IMR-90 (cell line): Measurements from ENCODE around the gene RELN. TPM values are rescaled to one million over a fixed set of nuclear protein-coding genes. Genes with fewer than 3 reads are reported as not detected.
A peak's percentile ranks its signal among the peaks of the same experiment; 100 is the strongest.

Experiments used
- ATAC-seq: fragments of 200-7000 bp; cut with Tn5 transposase; 2 replicates; pipeline ENCODE4 v1.9.1; 2020; ENCODE audit warnings: low read depth, mild to moderate bottlenecking, moderate library complexity
- BruUV-seq: library from RNA; stranded (reverse); fragments of 400-500 nt; replicated peaks from 2 replicates; lab custom pipeline; 2021; lab: Mats Ljungman, UMichigan
- CTCF ChIA-PET: fragments of 300-600 bp; formaldehyde crosslinking; extraction: SDS; loops from one replicate; lab custom pipeline; 2021; ENCODE audit warnings: antibody characterized with exemption; lab: Yijun Ruan, JAX
- POLR2A ChIA-PET: fragments of 300-600 bp; sonication (Branson Sonifier 250); formaldehyde crosslinking; loops from one replicate; lab custom pipeline; 2022; ENCODE audit warnings: antibody characterized with exemption; ENCODE audit not compliant: unreplicated experiment; lab: Charles Lee
- DNase-seq: peaks from one replicate; pipeline ENCODE4 v3.0.0; 2013
- H2AFZ ChIP-seq: replicated peaks from 2 replicates; pipeline ENCODE3; 2013; ENCODE audit warnings: low read length, mild to moderate bottlenecking; ENCODE audit not compliant: poor library complexity
- H2AK5ac ChIP-seq: 2 replicates; pipeline ENCODE4 v1.6.1; 2013; ENCODE audit warnings: low read depth, low read length, inconsistent platforms
- H2AK9ac ChIP-seq: replicated peaks from 2 replicates; pipeline ENCODE3; 2013; ENCODE audit warnings: mild to moderate bottlenecking, low read depth, low read length, moderate library complexity; ENCODE audit not compliant: poor library complexity
- H2BK120ac ChIP-seq: 2 replicates; pipeline ENCODE4 v1.6.1; 2013; ENCODE audit warnings: low read depth, low read length, inconsistent platforms
- H2BK15ac ChIP-seq: 3 replicates; pipeline ENCODE4 v1.6.1; 2013; ENCODE audit warnings: low read depth, low read length, inconsistent platforms
- H2BK20ac ChIP-seq: 2 replicates; pipeline ENCODE4 v1.6.1; 2013; ENCODE audit warnings: low read depth, mild to moderate bottlenecking, inconsistent platforms, low read length, moderate library complexity
- H2BK5ac ChIP-seq: 2 replicates; pipeline ENCODE4 v1.6.1; 2013; ENCODE audit warnings: mild to moderate bottlenecking, low read depth, low read length, inconsistent platforms; ENCODE audit not compliant: poor library complexity, severe bottlenecking
- H3K14ac ChIP-seq: replicated peaks from 2 replicates; pipeline ENCODE4 v1.6.1; 2013; ENCODE audit warnings: low read depth, low read length, inconsistent platforms
- H3K18ac ChIP-seq: 2 replicates; pipeline ENCODE4 v1.6.1; 2013; ENCODE audit warnings: low read depth, low read length, control low read depth
- H3K23ac ChIP-seq: 2 replicates; pipeline ENCODE4 v1.6.1; 2013; ENCODE audit warnings: low read depth, low read length, inconsistent platforms
- H3K27ac ChIP-seq: 2 replicates; pipeline ENCODE4 v1.5.1; 2013; ENCODE audit warnings: mild to moderate bottlenecking, control low read depth, low read length; ENCODE audit not compliant: insufficient read depth
- H3K27me3 ChIP-seq: 2 replicates; pipeline ENCODE4 v1.6.1; 2013; ENCODE audit warnings: low read length; ENCODE audit not compliant: control insufficient read depth, insufficient read depth
- H3K36me3 ChIP-seq: 2 replicates; pipeline ENCODE4 v1.6.1; 2013; ENCODE audit warnings: low read length, mixed read lengths; ENCODE audit not compliant: control insufficient read depth, insufficient read depth
- H3K4ac ChIP-seq: 2 replicates; pipeline ENCODE4 v1.6.1; 2013; ENCODE audit warnings: low read depth, low read length, inconsistent platforms
- H3K4me1 ChIP-seq: 2 replicates; pipeline ENCODE4 v1.6.1; 2013; ENCODE audit warnings: low read length, mixed read lengths; ENCODE audit not compliant: control insufficient read depth, insufficient read depth
- H3K4me2 ChIP-seq: 2 replicates; pipeline ENCODE4 v1.6.1; 2013; ENCODE audit warnings: low read depth, mild to moderate bottlenecking, control low read depth, low read length, moderate library complexity
- H3K4me3 ChIP-seq: 2 replicates; pipeline ENCODE4 v1.5.1; 2013; ENCODE audit warnings: low read depth, mild to moderate bottlenecking, control low read depth, low read length, moderate library complexity; ENCODE audit not compliant: insufficient read depth
- H3K56ac ChIP-seq: 2 replicates; pipeline ENCODE4 v1.6.1; 2013; ENCODE audit warnings: low read length, inconsistent platforms; ENCODE audit not compliant: insufficient read depth; ENCODE audit errors: extremely low read depth
- H3K79me1 ChIP-seq, 2 experiments: 2 replicates each; pipeline ENCODE4 v1.6.1; 2013; ENCODE audit warnings: low read length in 2 of 2, inconsistent platforms in 1 of 2, low read depth in 1 of 2
- H3K9ac ChIP-seq: 2 replicates; pipeline ENCODE4 v1.6.1; 2013; ENCODE audit warnings: low read depth, low read length, control low read depth
- H3K9me1 ChIP-seq: 2 replicates; pipeline ENCODE4 v1.6.1; 2013; ENCODE audit warnings: low read length, inconsistent platforms; ENCODE audit not compliant: insufficient read depth
- H3K9me3 ChIP-seq: 2 replicates; pipeline ENCODE4 v1.6.1; 2013; ENCODE audit warnings: low read length; ENCODE audit not compliant: control insufficient read depth, insufficient read depth
- H4K20me1 ChIP-seq: 2 replicates; pipeline ENCODE4 v1.6.1; 2013; ENCODE audit warnings: low read length, inconsistent platforms; ENCODE audit not compliant: insufficient read depth
- H4K5ac ChIP-seq: 2 replicates; pipeline ENCODE4 v1.6.1; 2013; ENCODE audit warnings: mild to moderate bottlenecking, low read depth, low read length, control low read depth
- H4K8ac ChIP-seq, 2 experiments: 2 replicates each; pipeline ENCODE4 v1.6.1; 2013; ENCODE audit warnings: low read depth in 2 of 2, low read length in 2 of 2, control low read depth in 1 of 2, inconsistent platforms in 1 of 2
- H4K91ac ChIP-seq: 2 replicates; pipeline ENCODE4 v1.6.1; 2013; ENCODE audit warnings: low read depth, low read length, inconsistent platforms; ENCODE audit not compliant: insufficient read depth
- BHLHE40 ChIP-seq: fragments of 150-350 bp; IDR thresholded peaks from 2 replicates; pipeline ENCODE4 v1.6.1; 2016; ENCODE audit warnings: mild to moderate bottlenecking, low read depth, low read length
- CEBPB ChIP-seq: IDR thresholded peaks from 2 replicates; pipeline ENCODE4 v1.6.1; 2012; ENCODE audit warnings: low read depth, low read length, improper control_type of control experiment
- CHD1 ChIP-seq: IDR thresholded peaks from 2 replicates; pipeline ENCODE4 v1.6.1; 2012; ENCODE audit warnings: low read depth, low read length, improper control_type of control experiment
- CTCF ChIP-seq: conservative IDR thresholded peaks from 2 replicates; pipeline ENCODE4 v1.5.1; 2012; ENCODE audit warnings: mild to moderate bottlenecking, low read depth, low read length, improper control_type of control experiment
- ELK1 ChIP-seq: fragments of 150-350 bp; IDR thresholded peaks from 2 replicates; pipeline ENCODE4 v1.6.1; 2016; ENCODE audit warnings: low read depth, mild to moderate bottlenecking, low read length, moderate library complexity, borderline replicate concordance
- FOS ChIP-seq: fragments of 150-350 bp; IDR thresholded peaks from 2 replicates; pipeline ENCODE4 v1.6.1; 2016; ENCODE audit warnings: low read depth, low read length
- MAFK ChIP-seq: IDR thresholded peaks from 2 replicates; pipeline ENCODE4 v1.6.1; 2012; ENCODE audit warnings: low read depth, low read length, improper control_type of control experiment
- MAZ ChIP-seq: IDR thresholded peaks from 2 replicates; pipeline ENCODE4 v1.6.1; 2012; ENCODE audit warnings: low read depth, mild to moderate bottlenecking, low read length, improper control_type of control experiment, moderate library complexity, borderline replicate concordance
- MXI1 ChIP-seq: IDR thresholded peaks from 2 replicates; pipeline ENCODE4 v1.6.1; 2012; ENCODE audit warnings: low read depth, mild to moderate bottlenecking, low read length, moderate library complexity, borderline replicate concordance
- NFE2L2 ChIP-seq: fragments of 150-350 bp; IDR thresholded peaks from 2 replicates; pipeline ENCODE4 v1.6.1; 2016; ENCODE audit warnings: low read depth, mild to moderate bottlenecking, low read length
- POLR2A ChIP-seq: IDR thresholded peaks from 2 replicates; pipeline ENCODE4 v1.6.1; 2012; ENCODE audit warnings: mild to moderate bottlenecking, low read depth, low read length
- RAD21 ChIP-seq: IDR thresholded peaks from 2 replicates; pipeline ENCODE4 v1.6.1; 2012; ENCODE audit warnings: low read length, improper control_type of control experiment
- RCOR1 ChIP-seq: IDR thresholded peaks from 2 replicates; pipeline ENCODE4 v1.6.1; 2012; ENCODE audit warnings: mild to moderate bottlenecking, low read length, improper control_type of control experiment; ENCODE audit not compliant: insufficient replicate concordance
- RFX5 ChIP-seq: IDR thresholded peaks from 2 replicates; pipeline ENCODE4 v1.8.0; 2012; ENCODE audit warnings: low read depth, mild to moderate bottlenecking, low read length, moderate library complexity
- SMC3 ChIP-seq: fragments of 150-350 bp; IDR thresholded peaks from 2 replicates; pipeline ENCODE4 v1.6.1; 2016; ENCODE audit warnings: low read depth, mild to moderate bottlenecking, antibody characterized with exemption, low read length, moderate library complexity
- WGBS, 2 experiments: methylation state at CpG; one replicate each; pipeline versions ENCODE4 v1.1.5 to v1.1.7; 2013; ENCODE audit warnings: missing lambda C conversion rate in 2 of 2; ENCODE audit not compliant: insufficient read length in 1 of 2; ENCODE audit errors: extremely low coverage in 2 of 2; 5-methylcytosine and 5-hydroxymethylcytosine counted together
- dilution Hi-C: fragments of 300-500 bp; cut with HindIII; formaldehyde crosslinking; loops from one replicate; pipeline ENCODE4 v1.14.3; 2018; ENCODE audit warnings: low sequenced_read_pairs; ENCODE audit not compliant: unreplicated experiment
- in situ Hi-C: fragments of 300-500 bp; cut with MboI; formaldehyde crosslinking; loops from 3 replicates; pipeline ENCODE4 v1.14.3; 2019; ENCODE audit warnings: low sequenced_read_pairs, inconsistent platforms, mixed read lengths
- intact Hi-C: fragments of 100-400 bp; cut with micrococcal nuclease; formaldehyde crosslinking; loops from 2 replicates; pipeline ENCODE4 v1.10.0; 2022
- polyA plus RNA-seq, 3 experiments: library from polyadenylated mRNA; depleted of rRNA; stranded (reverse); fragments of >200 nt; gene quantifications; 2 replicates each; pipeline ENCODE4 v1.2.3, GENCODE V29; 2012; ENCODE audit warnings: low replicate concordance in 1 of 3
- total RNA-seq: library from RNA; depleted of rRNA; stranded (reverse); fragments of >200 nt; gene quantifications from 2 replicates; pipeline ENCODE4 v1.2.3, GENCODE V29; 2012
- TF ChIP-seq, protein P1 (sequence below): fragments of 150-350 bp; IDR thresholded peaks from 2 replicates; pipeline ENCODE4 v1.6.1; 2017; ENCODE audit warnings: mild to moderate bottlenecking, antibody characterized with exemption, low read length, low read depth

Gene RELN
- total and polyA plus RNA-seq, 2 of the 4 experiments (the other 2 are of a cell fraction): 14.7 to 23.7 TPM

DNA sequence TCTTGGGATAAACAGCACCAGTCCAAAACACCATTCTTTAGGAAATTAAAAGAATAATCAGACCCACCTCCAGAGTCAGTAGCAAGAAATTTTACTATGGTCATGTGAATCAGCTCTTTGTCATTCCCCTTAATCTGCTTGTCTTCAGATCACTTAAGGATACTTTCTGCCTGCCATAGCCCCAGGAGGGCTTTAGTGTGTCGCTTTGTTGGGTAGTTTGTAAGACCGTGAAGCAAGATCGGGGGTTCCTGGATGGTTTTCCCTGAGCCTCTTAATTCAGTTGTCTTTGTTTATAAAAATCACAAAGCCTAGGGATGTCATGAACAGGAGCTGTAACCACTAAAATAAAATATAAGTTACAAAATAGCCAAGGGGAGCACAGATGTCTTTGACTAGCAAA is 223.6 kb downstream of the RELN start:
- no peak overlapping the region for H4K5ac ChIP-seq
- no peak for ATAC-seq
- H3K79me1 ChIP-seq: no peaks in the 10 kb centered on the region
- no peak overlapping the region for H2BK15ac ChIP-seq
- in situ Hi-C loops: no loop called here
- no peak overlapping the region for H3K23ac ChIP-seq
- H3K36me3 ChIP-seq: no peaks in the 10 kb centered on the region
- WGBS, 2 experiments: no CpG with 5 or more reads among the region's 3 CpGs
- no peak overlapping the region for H4K8ac ChIP-seq
- no peak overlapping the region for H2BK120ac ChIP-seq
- H3K9ac ChIP-seq: no peak overlapping the region
- no peaks in the 10 kb centered on the region for H3K9me3 ChIP-seq
- TF ChIP-seq CHD1: no peak
- TF ChIP-seq RAD21: no peak
- TF ChIP-seq ELK1: no peak
- TF ChIP-seq MAFK: no peak
- no peak for TF ChIP-seq MAZ
- no peak for TF ChIP-seq POLR2A
- no peak for TF ChIP-seq CTCF
- TF ChIP-seq NFE2L2: no peak
- no peak for TF ChIP-seq SMC3
- TF ChIP-seq FOS: no peak
- TF ChIP-seq MXI1: no peak
- TF ChIP-seq CEBPB: no peak
- TF ChIP-seq RFX5: no peak
- TF ChIP-seq BHLHE40: no peak
- TF ChIP-seq, protein P1, sequence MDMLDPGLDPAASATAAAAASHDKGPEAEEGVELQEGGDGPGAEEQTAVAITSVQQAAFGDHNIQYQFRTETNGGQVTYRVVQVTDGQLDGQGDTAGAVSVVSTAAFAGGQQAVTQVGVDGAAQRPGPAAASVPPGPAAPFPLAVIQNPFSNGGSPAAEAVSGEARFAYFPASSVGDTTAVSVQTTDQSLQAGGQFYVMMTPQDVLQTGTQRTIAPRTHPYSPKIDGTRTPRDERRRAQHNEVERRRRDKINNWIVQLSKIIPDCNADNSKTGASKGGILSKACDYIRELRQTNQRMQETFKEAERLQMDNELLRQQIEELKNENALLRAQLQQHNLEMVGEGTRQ: no peak
- no peak for TF ChIP-seq RCOR1
- H3K27me3 ChIP-seq: no peaks in the 10 kb centered on the region
- peaks cover 7% of the 10 kb centered on the region; the same call in 1 of the 2 replicates for H3K4me1 ChIP-seq
- H4K91ac ChIP-seq: no peak overlapping the region
- no peak overlapping the region for H2AK9ac ChIP-seq
- ChIA-PET POLR2A (no interaction called here), CTCF (interaction anchor here (0.5 kb wide), 1 partner anchor 18 kb away, joined by 4 read pairs; no protein-coding TSS in a partner anchor)
- H2AK5ac ChIP-seq: no peak overlapping the region
- no peak overlapping the region for H2BK5ac ChIP-seq
- no TSS peak for BruUV-seq
- H3K14ac ChIP-seq: no peak overlapping the region
- no peak overlapping the region for H3K18ac ChIP-seq
- H3K27ac ChIP-seq: no peak overlapping the region
- dilution Hi-C loops: no loop called here
- peak; percentile 7 for DNase-seq
- no peak overlapping the region for H2AFZ ChIP-seq
- H3K9me1 ChIP-seq: peaks cover 6% of the 10 kb centered on the region; the same call in 1 of the 2 replicates
- intact Hi-C loops: no loop called here
- H3K4ac ChIP-seq: no peak overlapping the region
- no peaks in the 10 kb centered on the region for H4K20me1 ChIP-seq
- H2BK20ac ChIP-seq: no peak overlapping the region
- H3K4me2 ChIP-seq: no peak overlapping the region
- H3K56ac ChIP-seq: no peak overlapping the region
- no peak overlapping the region for H3K4me3 ChIP-seq
